Activated CD8-positive, alpha-beta memory T cell treated with anti-CD3 and anti-CD28 coated beads for 48 hours (primary cell): ENCODE data around the gene GRM7.
"Not testable (repeated sequence)": the region's sequence is repeated elsewhere in the genome, so short reads cannot be mapped to it uniquely, and the experiment has no call there.

ENCODE experiments used
- DNase-seq, 3 experiments: peaks; one replicate each; pipeline ENCODE4 v3.0.0-alpha.2; 2020; ENCODE audit warnings: low read depth in 2 of 3, low spot score in 2 of 3

GRM7 gene

DNA sequence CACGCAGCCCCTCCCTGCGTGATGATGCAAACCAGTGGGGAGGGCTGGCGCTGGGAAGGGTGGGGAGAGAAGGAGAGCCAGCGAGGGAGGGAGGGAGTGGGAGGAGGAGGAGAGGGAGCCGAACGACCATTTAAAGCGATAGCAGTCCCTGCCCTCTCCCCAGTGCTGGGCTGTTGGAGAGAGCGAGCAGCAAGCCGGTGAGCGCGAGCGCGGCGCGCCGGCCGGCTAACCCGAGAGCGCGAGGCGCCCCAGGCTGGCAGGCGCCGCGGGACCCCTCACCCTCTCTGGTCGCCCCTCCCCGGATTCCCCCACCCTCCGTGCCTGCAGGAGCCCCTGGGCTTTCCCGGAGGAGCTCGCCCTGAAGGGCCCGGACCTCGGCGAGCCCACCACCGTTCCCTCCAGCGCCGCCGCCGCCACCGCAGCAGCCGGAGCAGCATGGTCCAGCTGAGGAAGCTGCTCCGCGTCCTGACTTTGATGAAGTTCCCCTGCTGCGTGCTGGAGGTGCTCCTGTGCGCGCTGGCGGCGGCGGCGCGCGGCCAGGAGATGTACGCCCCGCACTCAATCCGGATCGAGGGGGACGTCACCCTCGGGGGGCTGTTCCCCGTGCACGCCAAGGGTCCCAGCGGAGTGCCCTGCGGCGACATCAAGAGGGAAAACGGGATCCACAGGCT, at the start of gene GRM7:
TSS of gene GRM7 (plus strand) at position 162 of the 671 bp plus-strand sequence.
- DNase-seq = no peak

DNA sequence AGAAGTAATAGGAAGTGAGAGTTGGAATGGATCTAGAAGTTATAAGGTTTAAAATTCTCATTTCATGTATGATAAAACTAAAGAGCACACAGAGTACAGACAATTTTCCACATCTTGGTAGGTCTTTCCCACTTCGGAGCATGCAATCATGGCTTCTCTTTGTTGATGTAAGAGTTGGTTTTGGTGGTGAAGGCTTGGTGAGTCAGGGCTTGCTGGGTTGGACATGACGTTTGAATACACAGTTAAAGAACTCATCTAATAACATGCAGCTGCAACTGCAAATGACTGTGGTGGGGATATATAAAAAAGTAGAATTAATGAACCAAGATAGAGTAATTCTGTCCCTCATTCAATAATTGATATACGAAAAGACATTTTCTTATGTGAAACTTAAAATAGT, 39.5 kb upstream of the GRM7 start:
- no peak for DNase-seq

DNA sequence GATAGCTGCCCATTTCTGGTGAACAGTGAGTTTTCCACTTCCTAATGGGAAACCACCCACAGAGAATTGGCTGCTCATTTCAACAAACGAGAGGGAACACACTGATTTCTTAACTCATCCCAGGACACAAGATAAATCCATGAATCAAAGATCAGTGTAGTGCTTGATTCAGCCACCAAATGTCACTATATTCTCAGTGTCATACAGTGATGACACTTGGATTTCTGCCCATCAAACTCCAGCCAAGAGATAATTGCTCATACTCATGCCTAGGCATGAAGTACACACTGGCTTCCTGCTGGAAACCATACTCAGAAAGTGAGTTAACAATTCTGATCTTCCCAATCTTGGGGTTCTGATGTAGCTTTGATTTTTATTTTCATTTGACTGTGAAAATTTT, 35.4 kb upstream of the GRM7 start:
- DNase-seq = no peak

DNA sequence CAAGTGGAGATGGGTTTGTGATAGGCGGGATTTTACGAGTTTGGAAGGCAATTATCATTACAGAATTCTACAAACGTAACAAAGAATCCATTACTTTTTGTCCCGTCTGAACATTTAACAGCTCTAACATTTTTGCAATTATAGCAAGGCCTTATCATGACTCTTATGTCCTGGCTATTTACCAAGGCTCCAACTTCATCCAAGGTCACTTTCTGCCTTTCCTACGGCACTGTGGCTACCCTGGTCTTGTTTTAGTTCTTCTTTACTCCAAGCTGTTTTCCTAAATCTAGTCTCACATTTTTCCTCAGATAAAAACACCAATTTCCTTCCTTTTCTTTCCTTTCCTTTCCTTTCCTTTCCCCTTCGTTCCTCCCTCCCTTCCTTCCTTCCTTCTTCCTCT, 33.5 kb upstream of the GRM7 start:
- no peak for DNase-seq

DNA sequence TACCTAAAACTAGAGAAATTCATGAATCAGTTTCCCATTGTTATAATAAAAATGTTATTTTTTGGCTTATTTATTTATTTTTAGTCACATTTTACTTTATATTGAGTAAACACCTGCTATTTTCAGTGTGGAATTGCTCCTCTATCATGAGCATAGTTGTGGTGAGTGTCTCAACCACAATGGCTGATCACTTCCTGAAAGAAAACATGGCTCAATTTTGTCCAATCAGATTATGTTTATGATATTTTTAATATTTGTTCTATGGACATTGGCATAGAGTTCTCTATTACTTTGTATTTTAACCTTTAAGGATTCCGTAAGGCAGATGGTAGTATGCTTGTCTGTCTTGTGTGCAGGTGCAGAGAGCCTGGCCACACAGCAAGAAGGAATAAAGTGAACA, 16.2 kb upstream of the GRM7 start:
- no peak for DNase-seq

DNA sequence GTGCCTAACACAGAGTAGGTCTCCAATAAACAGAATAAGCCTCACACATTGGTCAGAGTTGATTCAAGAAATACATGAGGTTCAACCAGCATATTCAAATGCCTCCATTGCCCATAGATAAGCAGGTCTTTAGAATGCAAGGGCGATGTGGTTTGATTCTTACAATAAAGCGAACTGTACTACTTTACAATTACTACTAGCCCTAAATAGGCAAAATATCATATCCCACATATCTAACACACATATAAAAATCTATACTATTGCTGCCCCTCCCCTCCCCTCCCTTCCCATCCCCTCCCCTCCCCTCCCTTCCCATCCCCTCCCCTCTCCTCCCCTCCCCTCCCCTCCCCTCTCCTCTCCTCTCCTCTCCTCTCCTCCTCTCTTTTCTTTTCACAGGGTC, 6.7 kb upstream of the GRM7 start:
- no peak for DNase-seq

DNA sequence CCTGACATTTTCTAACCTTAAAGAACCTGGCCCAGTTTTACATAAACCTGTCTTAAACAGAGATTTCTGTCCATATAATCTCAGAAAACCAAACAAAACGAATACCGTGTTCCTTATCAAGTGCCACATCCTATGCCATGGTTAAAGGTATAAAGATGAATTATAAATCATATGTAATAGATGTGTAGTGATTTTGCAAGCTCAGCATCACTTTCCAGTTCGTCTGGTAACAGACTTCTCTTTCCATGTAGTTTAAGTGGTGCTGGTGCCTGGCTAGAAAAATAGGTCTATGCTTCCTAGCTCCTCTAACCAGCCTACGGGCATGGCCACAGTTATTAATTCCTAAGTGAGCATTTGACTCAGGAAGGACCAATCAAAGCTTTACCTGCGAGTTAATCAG, 3.4 kb upstream of the GRM7 start:
- DNase-seq = no peak

DNA sequence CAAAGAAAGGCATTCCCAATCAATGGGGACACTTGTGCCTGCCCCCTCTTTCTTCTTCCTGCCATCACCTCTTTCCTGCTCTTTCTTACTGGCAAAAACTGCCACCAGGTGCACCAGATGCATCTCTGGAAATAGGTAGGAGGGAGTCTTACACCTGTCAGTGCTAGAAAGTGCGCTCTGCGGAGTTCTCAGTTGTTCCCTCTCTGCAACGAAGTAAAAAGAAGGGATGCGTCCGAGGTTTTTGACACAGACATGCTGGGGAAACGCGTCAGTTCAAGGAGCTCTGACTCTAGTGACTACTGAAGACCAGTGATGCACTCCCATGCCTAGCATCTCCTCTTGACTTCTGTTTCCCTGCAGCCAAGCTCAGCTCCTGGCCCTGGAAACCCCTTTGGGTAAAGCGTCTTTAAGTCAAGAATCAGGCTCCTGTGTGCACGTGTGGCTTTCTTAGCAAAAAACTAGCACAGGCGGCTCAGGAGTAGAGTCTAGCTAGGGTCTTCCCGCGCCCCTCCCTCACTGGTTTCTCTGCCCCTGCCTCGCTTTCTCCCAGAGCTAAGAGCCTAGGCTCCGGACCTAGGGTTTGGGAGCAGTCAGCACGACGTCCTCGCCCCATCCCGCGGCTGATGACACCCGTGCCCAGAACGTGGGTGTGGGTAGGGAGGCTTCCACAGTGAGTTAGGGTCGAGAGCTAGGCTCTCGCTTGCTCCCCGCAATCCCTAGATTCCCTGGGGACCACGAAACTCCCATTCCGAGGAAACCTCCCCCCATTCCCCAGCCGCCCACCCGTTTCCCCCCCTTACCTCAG, 564 bp upstream of the GRM7 start:
- no peak for DNase-seq

DNA sequence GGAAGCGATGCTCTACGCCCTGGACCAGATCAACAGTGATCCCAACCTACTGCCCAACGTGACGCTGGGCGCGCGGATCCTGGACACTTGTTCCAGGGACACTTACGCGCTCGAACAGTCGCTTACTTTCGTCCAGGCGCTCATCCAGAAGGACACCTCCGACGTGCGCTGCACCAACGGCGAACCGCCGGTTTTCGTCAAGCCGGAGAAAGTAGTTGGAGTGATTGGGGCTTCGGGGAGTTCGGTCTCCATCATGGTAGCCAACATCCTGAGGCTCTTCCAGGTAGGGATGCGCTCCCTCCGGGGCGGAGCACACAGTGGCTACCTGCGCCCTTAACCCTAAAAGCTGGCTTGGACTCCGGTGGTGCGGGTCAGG, 698 bp downstream of the GRM7 start:
- DNase-seq = no peak

DNA sequence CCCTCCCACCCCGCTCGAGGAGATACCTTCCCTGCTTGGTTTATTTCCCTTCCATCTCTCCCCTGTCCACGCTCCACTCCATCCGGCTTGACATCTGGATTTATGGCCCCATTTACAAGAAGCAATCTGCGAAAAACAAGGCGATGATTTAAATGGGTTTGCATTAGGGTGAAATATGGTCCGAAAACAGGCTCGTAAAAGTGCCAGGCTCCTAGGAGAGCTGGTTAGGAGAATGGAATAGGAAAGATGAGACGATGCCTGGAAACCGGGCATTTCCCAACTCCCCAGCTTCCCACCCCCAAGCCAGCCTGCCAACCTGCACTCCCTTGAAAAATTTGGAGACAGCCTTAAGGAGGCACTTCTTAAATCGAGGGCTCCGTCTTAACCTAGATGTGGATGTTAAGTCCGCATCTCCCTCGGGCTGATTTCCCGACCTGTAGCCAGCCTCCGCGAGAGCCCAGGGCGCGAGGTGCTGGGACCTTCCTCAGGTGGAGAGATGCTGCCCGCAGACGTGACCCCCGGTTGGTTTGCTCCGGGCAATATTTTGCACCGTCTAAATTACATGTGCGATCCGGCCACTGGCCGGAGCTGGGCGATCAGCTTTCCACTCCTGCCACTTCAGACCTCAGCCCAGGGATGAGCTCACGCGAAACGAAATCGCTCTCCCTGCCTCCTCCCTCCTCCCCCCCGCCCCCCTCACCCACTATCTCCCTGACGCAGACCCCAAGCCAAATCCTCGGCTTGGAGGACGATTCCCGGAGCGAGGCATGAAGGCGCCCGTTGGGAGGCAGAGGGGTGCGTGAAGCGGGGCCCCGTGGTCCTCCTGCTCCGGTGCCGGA, 1.3 kb downstream of the GRM7 start:
- DNase-seq = no peak

DNA sequence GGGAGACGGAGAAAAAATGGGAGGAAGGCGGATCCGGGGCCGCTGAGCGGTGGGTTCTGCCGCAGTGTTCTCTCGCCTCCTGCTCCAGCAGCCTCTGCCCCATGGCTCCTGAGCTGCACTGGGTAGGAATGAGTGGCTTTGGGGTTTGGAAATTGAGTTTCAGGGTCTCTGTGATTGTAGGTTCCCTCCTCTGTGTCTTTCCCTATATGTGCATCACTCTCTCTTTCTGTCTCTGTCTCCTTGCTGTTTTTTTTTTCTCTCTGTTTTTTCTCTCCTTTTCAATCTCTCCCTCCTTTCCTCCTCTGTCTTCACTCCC, 1.9 kb downstream of the GRM7 start:
- DNase-seq = no peak

DNA sequence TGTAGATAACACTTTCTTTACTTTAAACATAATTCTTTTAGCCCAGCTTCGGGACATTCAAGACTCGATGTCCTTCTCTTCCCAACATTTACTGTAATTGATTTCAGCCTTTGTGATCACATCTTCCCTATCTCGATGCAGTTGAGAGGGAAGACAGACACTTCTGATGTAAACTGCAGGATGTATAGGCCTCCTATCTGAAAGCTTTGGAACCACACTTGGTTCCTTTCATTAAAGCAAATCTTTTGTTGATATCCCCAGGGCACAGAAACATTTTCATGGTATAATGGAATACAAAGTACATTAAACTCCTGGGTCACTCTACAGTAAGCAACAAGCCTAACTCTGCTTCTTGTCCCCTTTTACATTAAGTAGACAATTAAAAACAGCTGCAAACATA, 6.4 kb downstream of the GRM7 start:
- no peak for DNase-seq

DNA sequence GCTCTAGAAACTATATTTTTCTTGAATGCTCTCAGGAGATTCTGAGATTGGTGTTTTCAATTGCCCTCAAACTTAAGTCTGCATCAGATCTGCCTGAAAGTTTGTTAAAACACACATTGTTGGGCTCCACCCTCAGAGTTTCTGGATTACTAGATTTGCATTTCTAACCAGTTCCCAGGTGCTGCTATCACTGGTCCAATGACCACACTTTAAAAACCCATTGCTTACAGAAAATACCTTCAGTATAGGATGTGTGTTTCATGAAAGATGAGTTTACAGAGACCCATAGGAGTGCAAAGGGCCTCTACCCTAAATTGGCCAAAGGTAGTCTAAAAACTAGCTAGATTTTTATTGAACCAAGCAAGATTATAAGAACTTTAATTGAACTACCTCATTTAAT, 17.8 kb downstream of the GRM7 start:
- no peak for DNase-seq

DNA sequence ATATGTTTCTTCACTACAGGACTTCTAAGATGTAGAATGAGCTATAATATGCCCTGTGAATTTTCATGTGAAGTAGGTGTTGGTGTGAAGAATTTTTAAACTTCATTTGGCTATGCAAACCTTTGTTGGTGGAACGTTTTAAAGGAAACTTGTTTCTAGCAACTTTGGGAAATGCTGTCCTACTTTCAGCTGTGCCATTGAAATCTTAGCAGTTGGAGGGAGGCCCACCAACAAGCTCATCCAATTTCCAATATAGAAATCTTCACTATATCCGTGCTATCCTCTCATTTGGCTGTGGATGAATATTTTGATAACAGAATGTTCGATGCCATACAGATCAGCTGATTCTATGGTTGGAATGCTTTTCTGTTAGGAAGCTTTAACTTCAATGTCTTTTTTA, 51.3 kb downstream of the GRM7 start:
- no peak for DNase-seq

DNA sequence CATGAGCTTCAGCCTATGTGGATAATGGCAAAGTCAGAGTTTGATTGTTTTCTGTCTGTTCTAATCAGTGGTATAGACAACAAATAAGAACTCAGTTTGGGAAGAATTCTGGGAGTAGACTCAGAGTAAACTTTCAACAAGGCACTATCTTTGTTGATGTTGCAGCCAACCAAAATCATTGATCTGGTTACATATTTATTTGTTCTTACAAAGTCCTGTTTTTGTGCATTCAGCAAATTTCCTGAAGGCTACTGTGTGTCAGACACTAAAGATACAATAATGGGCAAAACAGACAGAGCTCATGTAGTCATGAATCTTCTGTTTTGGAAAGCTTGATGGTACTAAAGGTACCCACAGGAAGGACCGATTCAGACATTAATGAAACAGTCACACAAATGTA, 55.0 kb downstream of the GRM7 start:
- DNase-seq = no peak

DNA sequence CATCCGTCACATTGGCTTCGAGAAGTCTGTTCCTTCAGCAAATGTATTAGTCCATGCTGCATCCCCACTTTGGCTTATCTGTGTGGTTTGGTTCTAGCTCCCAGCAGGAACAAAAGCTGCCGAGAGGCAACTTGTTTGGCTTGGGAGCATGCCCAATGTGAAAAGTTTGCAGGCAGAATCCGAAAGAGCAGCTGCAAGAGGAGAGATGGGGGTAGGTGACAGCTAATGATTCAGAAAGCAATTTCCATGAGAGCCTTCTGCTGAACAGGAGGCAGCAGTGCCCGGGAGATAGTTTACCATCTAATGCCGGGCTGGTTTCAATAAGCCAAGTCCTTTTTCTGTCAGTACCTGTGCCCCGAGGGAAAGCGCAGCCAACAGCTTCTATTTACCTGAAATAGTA, 60.2 kb downstream of the GRM7 start:
- DNase-seq = no peak

DNA sequence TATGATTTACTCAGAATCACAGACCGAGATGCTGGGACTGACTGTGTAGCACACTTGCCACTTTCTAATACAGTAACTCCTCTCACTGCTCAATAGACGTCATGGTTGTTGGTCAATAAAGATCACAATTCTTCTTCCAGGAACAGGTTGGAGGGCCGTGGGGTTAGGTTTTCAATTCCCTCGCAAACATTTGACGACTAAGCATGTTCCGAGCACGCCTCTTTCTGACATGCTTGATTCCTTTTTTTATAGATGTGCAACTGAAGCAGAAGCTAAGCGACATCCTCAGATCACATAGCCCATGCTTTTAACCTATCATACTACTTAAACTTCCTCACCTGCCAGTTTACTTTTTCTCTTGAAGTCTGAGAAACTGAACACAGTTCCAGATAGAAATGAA, 61.0 kb downstream of the GRM7 start:
- DNase-seq = no peak

DNA sequence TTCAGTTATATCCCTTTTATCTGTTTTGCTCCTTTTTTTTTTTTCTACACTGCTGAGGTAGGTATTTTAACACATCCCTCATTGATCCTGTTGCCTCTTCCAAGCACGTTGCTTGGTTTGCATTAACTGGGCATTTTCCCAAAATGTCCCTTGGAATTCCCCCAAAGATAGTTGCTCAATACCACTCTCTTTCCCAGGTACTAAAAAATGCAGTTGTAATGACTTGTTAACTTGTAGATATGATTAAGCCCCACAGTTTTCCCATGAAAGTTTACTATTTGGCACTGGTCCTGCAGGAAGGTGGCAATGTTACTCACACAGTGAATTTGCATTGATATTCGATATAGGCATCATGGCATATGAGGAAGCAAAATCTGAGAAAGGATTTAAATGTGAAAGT, 67.1 kb downstream of the GRM7 start:
- no peak for DNase-seq

DNA sequence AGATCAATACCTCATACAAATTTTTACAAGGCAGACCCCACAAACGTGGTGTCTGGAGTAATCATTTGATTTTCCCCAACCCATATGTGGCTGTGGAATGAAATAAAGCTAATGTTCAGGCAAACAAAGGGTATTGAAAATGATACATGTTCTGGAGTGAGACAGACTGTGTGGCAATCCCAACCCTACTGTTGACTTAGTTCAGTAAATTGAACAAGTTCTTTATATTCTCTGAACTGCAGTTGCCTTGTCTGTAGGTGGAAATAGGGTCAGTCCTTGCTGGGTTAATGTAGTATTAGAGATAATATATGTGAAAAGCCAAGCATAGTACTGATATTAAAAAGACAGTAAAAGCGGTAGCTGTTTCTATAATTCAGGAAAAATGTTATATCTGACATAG, 69.0 kb downstream of the GRM7 start:
- no peak for DNase-seq

DNA sequence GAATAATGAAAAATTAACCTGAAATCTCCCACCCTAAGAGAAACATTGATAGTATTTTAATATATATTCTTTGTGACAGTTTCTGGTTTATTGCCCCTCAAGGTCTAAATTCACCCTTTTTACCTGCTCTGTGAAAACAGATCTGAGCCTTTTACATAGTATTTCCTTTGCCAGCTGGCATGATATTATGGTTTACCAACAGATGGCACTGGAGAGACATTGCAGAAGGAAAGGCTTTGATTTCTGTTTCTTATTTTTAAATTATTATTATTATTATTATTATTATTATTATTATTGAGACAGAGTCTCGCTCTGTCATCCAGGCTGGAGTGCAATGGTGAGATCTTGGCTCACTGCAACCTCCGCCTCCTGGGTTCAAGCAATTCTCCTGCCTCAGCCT, 74.5 kb downstream of the GRM7 start:
- not testable (repeated sequence) for DNase-seq

DNA sequence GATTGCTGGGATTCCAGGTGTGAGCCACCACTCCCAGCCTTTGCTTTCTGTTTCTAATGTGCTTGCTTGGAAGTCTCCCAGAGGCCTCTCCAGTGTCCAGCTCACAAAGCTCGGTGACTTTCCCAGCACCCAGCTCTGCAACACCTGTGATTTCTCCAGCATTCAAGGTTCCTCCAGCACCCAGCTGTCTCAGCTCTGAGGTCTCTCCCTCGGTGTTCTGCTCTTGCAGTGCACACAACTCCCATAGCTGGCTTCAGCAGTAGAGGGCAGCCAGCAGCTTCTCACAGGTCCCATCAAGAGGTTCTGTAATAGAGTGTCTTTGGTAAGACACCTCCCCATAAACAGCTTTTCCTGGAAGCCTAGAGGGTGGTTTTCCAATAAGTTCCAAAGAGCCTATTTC, 75.1 kb downstream of the GRM7 start:
- no peak for DNase-seq

DNA sequence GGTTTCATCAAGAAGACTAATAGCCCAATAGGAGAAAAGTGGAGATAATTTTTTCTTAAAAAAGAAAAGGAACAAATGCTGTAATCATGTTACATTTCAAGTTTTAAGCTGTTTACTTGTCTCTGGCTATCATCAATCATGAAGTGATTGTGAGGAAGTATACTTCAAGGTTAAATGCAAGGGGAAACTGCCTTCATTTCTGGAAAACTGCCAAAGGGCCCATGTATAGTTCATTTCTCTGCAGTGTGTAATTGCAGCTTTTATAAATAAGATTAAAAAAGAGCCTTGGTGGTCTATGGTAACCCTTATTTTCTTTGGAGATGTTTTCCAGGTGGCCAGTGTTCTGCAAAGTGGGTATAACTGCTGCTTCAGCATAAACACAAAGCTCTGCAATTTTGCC, 101.9 kb downstream of the GRM7 start:
- DNase-seq = no peak
